NCI-H82 treated with DMSO at 0.1 percent for 48 hours (cell line): ENCODE results near the gene ZDHHC1.
"Not testable (repeated sequence)": the region's sequence is repeated elsewhere in the genome, so short reads cannot be mapped to it uniquely, and the experiment has no call there.

Source experiments
- DNase-seq: peaks from one replicate; lab custom pipeline; 2025; ENCODE audit not compliant: unreplicated experiment; lab: John Stamatoyannopoulos, UW

The ZDHHC1 gene

DNA sequence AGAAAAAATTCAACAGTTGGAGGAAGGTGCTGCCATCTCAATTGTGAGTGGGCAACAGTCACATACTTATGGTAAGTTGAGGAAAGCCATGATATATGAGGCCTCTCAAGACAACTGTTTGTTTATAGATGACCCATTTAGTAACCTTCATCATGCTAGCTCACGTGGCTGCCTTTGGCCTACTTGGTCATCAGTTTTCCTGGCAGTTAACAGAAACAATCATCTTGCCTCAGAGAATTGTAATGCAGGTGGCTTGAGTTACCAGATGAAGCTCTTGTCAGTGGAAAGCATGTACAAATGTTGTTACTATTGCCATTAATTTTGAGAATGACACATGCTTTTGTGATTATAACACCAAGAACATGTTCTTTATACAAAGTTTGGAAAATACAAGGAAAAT lies 37.6 kb downstream of the ZDHHC1 start:
- no peak for DNase-seq

DNA sequence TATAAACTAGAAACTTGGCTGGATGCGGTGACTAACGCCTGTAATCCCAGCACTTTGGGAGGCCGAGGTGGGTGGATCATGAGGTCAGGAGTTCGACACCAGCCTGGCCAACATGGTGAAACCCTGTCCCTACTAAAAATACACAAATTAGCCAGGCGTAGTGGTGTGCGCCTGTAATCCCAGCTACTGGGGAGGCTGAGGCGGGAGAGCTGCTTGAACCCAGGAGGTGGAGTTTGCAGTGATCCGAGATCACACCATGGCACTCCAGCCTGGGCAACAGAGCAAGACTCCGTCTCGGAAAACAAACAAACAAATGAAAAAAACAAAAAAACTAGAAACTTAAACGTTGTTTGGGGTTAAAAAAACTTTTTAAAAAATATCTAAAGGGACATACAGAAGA lies 40.3 kb downstream of the ZDHHC1 start:
- DNase-seq = not testable (repeated sequence)

DNA sequence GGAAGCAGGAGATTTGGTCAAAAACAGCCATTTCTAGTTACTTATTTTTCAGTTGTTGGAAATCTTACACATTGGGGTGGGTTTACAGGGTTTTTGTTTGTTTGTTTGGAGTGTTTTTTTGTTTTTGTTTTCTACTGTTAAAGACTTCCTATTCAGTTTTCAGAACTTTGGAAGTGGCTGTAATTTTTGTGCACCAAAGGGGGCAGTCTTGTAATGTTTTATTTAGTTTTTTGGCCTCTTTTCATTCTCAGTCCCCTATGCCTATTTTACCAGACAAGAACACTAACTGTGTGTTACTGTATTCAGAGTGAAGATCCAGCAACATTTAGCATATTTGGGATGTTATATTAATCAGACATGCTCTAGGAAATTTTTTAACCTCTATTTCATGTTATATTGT lies 43.6 kb downstream of the ZDHHC1 start:
- no peak for DNase-seq

- DNase-seq = no peak
Observed at GRCh38 chr16:67370661-67371060, 45.6 kb downstream of the ZDHHC1 start.

DNA sequence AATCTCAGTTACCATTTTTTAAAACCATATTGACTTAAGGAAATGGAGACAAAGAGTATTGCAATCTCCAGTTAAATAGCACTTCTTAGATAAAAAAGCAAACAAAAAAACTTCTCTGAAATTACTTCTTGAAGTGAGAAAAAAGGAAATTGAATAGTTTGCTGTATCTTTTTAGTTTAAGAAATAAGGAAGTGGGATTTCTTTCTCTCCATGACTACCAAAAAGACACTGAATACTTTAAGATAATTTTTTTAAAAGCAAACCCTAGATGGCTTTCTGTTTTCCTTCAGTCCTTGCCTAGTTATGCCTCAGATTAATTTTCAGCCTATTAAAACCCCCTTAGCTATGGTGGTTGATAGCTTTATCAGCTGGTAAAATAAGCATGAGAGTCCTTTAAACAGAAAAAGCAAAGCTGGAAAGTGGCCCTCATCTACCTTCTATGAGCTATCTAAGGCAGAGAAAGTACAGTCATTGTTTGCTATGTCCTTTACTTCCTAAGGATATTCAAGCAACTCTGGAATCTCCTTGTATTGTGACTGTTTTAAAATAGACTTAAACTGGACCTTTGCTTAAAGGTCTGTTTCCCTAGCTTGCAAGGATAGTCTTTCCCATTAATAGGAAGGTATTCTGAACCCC lies 51.6 kb downstream of the ZDHHC1 start:
- no peak for DNase-seq

GRCh38 chr16:67361038-67361437 lies 55.2 kb downstream of the ZDHHC1 start:
- DNase-seq = no peak

GRCh38 chr16:67359540-67360269 lies 56.6 kb downstream of the ZDHHC1 start:
- DNase-seq = not testable (repeated sequence)

DNA sequence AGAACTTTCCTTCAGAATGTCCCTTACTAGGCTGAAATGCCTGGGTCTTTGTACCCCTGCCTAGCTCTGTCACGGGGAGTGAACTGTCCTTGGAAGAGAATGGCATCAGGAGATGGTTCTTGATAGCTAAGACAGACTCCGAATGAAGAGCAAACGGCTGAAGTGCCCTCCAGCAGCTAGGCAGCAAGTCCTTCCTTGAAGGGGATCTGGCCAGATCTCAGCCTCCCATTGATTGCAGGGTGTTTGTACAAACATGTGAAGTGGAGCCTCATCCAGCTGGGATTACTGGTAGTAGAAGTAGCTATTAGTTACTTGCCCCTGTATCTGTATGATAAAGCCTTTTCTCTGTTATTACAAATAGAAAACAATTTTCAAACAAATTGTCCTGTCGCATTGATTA lies 58.7 kb downstream of the ZDHHC1 start:
- DNase-seq = no peak

DNA sequence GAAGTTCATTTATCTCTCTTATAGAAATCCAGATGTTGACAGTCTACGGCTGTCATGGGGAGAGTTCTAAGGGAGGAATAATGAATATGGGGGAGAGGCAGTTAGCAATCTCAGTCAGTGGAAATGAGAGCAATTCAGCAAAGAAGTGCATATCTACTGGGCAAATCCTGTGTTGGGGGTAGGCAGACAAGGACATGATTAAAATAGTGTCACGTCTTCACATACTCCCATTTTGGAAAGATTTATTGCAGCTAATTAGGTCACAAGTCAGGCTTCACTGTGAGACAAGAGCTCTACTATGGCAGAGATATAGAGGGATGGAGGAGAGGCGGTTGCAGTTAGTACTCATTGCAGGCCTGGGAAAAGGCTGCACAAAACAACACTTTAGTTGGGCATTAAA lies 59.9 kb downstream of the ZDHHC1 start:
- DNase-seq = no peak

DNA sequence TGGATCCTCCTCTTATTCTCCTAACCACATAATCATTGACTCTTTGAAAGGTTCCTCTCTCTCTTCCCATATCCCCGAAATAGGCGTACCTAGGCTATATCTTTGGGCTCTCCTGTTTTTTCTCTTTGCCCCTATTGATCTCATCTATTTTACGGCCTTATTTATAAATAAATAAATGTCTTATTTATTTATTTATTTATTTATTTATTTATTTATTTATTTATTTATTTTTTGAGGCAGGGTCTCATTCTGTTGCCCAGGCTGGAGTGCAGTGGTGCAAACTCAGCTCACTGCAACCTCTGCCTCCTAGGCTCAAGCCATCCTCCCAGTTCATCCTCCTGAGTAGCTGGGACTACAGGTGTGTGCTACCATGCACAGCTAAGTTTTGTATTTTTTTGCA lies 63.8 kb downstream of the ZDHHC1 start:
- DNase-seq = not testable (repeated sequence)

DNA sequence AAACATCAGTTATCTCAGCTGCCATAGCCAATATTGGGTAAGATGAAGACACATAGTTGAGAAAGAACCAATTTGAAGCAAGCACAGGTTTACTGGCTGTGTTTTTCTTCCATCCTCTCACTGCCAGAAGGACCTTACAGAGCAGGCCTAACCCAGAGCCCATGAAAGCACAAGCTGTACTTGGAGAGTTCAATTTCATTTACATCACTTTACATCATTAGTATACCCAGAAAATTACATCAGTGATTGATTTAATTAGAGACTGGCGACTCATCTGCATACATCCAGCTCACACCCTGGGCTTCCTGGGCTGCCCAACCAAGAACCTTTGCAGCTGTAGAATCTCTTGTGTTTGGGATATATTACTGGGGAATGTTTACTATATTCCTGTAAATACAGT lies 66.0 kb downstream of the ZDHHC1 start:
- DNase-seq = no peak

GRCh38 chr16:67349172-67349571 lies 67.1 kb downstream of the ZDHHC1 start:
- DNase-seq = no peak

- DNase-seq = no peak
Observed at GRCh38 chr16:67346341-67346740, 69.9 kb downstream of the ZDHHC1 start.

GRCh38 chr16:67345401-67345800 lies 70.9 kb downstream of the ZDHHC1 start:
- DNase-seq = no peak
